Stimulated activated CD8-positive, alpha-beta memory T cell treated with anti-CD3 and anti-CD28 coated beads, Interleukin-15, amount 100 ng/mL, for 1 hour (primary cell): ENCODE results near the gene RPL27.
"Not testable (repeated sequence)": the region's sequence is repeated elsewhere in the genome, so short reads cannot be mapped to it uniquely, and the experiment has no call there.

Experiments used
- DNase-seq: peaks from one replicate; pipeline ENCODE4 v3.0.0-alpha.2; 2020; ENCODE audit warnings: low read depth

Gene RPL27

GRCh38 chr17:42993913-42994312 is 4.3 kb upstream of the RPL27 start:
- DNase-seq: not testable (repeated sequence)

- no peak for DNase-seq
These were observed 732 bp upstream of the RPL27 start for GRCh38 chr17:42997390-42997983.

- DNase-seq: no peak
These were observed 845 bp downstream of the RPL27 start for GRCh38 chr17:42999003-42999525.

GRCh38 chr17:43000894-43001293 is 2.7 kb downstream of the RPL27 start:
- DNase-seq: not testable (repeated sequence)

- no peak for DNase-seq
These were observed 5.4 kb downstream of the RPL27 start for GRCh38 chr17:43003542-43004172.

GRCh38 chr17:43006639-43007551 is 8.7 kb downstream of the RPL27 start, which contains the start of gene IFI35:
Gene IFI35, plus strand, starts transcription at chr17:43006784. Its CDS starts 164 bp downstream, at chr17:43006948.
- peak; percentile 76 for DNase-seq

GRCh38 chr17:43010667-43011308 is 12.6 kb downstream of the RPL27 start:
- DNase-seq: no peak

- no peak for DNase-seq
These were observed 13.7 kb downstream of the RPL27 start for GRCh38 chr17:43011728-43012472.

GRCh38 chr17:43013296-43013695 is 15.1 kb downstream of the RPL27 start:
- no peak for DNase-seq

GRCh38 chr17:43014020-43014648 is 15.9 kb downstream of the RPL27 start:
- DNase-seq: no peak

GRCh38 chr17:43014649-43015542 is 16.7 kb downstream of the RPL27 start:
- DNase-seq: no peak

- no peak for DNase-seq
These were observed 17.4 kb downstream of the RPL27 start for GRCh38 chr17:43015579-43015978.

- no peak for DNase-seq
These were observed 18.0 kb downstream of the RPL27 start for GRCh38 chr17:43016216-43016615.

- DNase-seq: no peak
These were observed 20.0 kb downstream of the RPL27 start for GRCh38 chr17:43018008-43018853.

- no peak for DNase-seq
These were observed 20.7 kb downstream of the RPL27 start for GRCh38 chr17:43018932-43019331.

GRCh38 chr17:43019418-43019817 is 21.2 kb downstream of the RPL27 start:
- no peak for DNase-seq

GRCh38 chr17:43020030-43020621 is 21.9 kb downstream of the RPL27 start:
- DNase-seq: no peak
